Limb (tissue), 2 donors: ENCODE results near the gene MTFR1L.

ENCODE experiments used
- DNase-seq, 2 donors: peaks; one replicate each; pipeline ENCODE4 v3.0.0-alpha.2; 2016; ENCODE audit errors: extremely low spot score in 2 of 2

The MTFR1L gene

GRCh38 chr1:25861316-25862286 is 41.8 kb downstream of the MTFR1L start:
- no peak for DNase-seq

GRCh38 chr1:25862785-25863485 is 43.2 kb downstream of the MTFR1L start:
- DNase-seq: no peak

- DNase-seq: no peak
Measured at GRCh38 chr1:25863486-25864262, 43.9 kb downstream of the MTFR1L start.

DNA sequence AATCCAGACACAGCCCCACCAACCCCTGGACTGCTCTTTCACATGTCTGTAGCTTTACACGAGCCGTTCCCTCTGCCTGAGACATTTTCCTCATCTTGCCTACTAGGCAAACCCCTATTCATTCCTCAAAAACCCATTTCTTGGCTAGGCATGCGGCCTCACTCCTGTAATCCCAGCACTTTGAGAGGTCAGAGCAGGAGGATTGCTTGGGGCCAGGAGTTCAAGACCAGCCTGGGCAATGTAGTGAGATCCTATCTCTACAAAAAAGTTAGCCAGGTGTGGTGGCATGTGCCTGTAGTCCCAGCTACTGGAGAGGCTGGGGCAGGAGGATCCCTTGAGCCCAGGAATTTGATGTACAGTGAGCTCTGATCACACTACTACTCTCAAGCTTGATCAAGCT is 44.7 kb downstream of the MTFR1L start:
- no peak for DNase-seq

DNA sequence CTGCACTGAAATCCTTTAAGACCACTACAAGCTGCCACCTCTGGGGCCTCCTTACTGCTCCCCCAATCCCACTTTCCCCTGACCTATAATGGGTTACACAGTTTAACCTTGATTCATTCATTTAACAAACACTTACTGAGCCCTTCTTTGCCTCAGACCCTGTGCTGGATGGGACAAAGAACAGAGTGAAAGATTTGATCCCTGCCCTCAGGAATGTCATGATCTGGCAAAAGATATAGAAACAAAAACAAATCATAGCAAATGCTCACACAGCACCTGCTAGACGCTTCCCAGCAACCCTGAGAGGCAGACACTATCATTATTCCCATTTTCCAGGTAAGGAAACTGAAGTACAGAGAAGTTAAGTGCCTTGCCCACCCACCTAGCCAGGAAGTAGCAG is 46.5 kb downstream of the MTFR1L start:
- DNase-seq: no peak

DNA sequence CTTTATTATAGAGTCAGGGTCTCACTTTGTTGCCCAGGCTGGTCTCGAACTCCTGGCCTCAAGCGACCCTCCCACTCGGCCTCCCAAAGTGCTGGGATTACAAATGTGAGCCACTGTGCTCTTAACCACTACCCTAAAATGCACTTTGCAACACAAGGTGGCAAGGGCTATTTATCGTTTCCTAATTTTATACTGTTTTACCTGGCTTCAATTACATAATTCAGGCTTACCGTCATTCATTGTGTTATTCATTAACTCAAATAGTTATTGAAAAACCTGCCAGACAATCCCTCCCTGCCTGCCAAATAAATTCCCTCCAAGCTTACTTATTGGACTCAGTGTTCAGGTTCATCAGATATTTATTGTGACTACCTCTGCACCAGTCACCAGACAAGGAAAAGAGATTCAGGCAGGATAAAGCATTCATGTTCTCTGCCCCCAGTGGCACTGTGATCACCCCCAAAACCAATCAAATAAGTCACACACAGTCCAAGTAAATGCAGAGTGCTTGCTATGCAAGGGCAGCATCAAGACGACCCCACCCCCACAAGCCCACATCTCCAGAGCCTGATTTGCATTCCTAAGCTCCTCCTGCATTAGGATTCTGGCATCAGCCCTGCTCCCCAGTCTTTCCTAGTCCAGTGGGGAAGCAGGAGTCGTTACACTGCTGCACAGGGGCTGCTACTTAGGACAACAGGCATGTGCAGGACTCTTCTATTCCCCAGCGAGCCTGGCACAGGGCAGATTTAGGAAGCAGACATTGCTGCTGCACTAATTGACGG is 47.6 kb downstream of the MTFR1L start:
- no peak for DNase-seq

DNA sequence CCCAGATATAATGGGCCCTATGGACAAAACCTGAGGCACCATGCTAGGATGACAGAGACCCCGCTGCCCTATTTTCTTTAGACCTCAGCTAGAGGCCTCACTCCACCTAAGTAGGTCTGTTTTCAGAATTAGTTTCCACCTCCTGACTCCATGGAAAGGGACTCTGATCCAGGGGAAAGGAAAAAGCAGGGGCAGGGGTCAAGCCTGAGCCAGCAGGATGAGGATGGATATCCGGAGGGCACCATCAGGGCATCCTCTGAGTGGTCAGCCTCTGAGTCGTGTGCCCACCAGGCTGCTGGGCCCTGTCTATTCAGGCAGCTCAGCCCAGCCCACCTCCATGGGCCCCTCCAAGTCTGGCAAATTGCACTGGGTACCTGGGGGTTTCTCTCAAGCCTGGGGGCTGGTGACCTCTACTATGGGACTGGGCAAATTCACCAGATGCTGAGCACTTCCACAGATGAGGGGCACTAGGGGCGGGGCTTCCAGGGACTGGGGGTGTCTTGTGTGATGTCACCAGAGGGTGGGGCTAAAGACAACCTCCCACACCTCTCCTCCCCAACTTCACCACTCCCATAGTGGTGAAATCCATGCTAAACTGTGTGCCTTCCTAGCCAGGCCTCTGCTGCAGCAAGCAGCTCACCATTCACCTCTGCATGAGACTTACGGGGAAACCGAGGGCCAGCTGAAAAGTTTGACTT is 50.3 kb downstream of the MTFR1L start:
- DNase-seq: no peak

GRCh38 chr1:25870614-25871013 is 50.9 kb downstream of the MTFR1L start:
- no peak for DNase-seq

GRCh38 chr1:25871086-25871703 is 51.4 kb downstream of the MTFR1L start:
- no peak for DNase-seq

DNA sequence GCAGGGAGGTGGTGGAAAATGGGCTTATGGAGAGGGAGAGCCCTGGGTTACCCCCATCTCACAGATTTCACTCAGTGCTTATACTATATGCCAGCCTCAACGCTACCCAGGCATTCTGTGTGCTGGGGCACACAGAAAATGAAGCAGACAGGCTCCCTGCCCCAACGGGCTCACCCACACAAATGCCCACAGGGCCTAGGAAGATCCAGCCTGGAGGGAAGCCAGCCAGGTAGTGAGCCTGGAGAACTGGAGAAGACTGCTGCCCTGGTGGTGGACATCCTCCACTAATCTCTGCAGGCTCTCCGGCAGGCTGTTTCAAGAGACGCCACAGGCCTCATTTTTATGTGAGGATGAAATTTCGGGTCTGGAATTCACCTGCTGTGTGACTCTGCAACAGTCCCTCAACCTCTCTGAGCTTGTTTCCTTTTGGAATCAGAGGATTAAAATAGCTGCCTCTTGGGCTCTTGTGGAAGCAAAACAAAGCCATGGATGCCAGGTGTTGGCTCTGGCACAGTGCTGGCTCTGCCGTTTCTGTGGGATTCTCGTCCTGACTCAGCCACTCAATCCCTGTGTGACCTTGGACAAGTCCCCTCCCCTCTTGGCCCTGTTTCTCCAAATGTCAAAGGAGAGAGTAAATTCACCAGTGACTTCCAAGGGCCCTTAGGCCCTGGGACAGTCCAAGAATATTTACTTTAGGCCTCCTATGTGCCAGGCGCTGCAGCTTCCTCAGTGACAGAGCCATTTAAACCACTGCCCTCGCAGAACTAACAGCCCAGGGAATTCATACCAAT is 52.1 kb downstream of the MTFR1L start:
- no peak for DNase-seq

GRCh38 chr1:25872713-25873112 is 53.0 kb downstream of the MTFR1L start:
- no peak for DNase-seq

DNA sequence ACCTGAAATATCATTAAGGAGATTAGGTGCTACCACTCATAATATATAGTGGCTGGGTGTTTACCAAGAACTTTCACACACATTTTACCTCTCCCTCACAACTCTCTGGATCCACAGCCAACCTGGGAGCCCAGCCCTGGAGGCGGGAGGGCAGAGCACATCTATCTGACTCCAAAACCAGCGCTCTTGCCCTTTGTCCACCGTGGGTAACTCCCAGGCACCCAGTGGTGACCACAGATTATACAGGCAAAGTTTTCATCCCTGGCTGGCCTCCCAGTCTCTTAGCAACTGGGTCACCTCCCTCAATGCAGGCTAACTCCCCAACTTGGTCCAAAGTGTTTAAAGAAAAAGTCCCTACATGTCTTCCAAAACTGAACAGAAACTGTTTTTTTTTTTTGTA is 53.4 kb downstream of the MTFR1L start:
- no peak for DNase-seq

DNA sequence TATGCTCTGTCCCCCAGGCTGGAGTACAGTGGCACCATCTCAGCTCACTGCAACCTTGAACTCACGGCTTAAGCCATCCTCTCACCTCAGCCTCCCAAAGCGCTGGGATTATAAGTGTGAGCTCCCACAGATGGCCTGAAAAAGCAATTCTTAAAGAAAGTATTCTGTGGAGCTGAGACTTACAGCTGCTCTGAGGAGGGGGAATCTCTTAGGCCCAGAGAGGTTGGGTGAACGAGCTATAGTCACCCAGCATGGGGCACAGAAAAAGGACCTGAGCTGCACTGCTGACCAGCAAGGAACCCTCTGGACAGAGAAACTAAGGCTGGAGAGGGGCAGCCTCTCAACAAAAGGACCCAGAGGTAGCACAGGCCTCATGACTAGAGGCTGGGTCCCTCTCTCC is 54.5 kb downstream of the MTFR1L start:
- no peak for DNase-seq

GRCh38 chr1:25874635-25875153 is 54.9 kb downstream of the MTFR1L start:
- no peak for DNase-seq

DNA sequence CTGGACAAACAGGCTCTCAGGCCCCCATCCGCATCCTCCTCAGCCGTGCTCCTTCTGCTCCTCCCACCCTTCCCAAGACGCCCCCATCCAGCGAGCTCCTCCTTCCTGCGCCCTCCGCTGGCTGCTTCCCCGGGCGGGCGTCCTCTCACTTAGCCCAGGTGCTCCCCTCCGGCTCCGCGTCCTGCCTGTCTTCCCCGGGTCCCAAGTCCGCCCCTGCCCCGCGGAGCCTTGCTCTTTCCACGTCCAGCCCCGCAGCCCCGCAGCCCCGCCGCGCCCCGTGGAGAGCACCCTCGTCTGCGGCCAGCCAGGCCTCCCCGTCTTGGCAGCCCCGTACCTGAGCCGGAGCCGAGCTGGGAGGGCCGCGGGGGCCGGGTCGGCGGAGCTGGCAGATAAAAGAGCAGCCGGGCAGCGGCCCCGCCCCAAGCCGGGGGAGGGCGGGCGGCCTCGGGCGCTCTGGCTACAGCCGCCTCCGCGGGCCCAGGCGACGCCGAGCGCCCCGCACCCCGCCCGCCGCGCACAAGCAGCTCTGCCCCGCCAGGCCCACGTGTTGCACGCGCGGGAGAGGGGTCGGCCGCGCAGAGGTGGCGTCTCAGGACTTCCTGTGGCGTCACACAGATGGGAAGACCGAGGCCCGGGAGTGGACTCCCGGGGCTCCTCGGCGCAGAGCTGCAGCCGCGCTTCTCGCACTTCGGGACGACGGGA is 55.6 kb downstream of the MTFR1L start, which contains the start of gene PAQR7:
Gene PAQR7, minus strand, starts transcription at position 555 of the 702 bp plus-strand sequence. CDS start 11,869 bp downstream, outside the sequence.
- DNase-seq: peak; percentile 57 to 84

DNA sequence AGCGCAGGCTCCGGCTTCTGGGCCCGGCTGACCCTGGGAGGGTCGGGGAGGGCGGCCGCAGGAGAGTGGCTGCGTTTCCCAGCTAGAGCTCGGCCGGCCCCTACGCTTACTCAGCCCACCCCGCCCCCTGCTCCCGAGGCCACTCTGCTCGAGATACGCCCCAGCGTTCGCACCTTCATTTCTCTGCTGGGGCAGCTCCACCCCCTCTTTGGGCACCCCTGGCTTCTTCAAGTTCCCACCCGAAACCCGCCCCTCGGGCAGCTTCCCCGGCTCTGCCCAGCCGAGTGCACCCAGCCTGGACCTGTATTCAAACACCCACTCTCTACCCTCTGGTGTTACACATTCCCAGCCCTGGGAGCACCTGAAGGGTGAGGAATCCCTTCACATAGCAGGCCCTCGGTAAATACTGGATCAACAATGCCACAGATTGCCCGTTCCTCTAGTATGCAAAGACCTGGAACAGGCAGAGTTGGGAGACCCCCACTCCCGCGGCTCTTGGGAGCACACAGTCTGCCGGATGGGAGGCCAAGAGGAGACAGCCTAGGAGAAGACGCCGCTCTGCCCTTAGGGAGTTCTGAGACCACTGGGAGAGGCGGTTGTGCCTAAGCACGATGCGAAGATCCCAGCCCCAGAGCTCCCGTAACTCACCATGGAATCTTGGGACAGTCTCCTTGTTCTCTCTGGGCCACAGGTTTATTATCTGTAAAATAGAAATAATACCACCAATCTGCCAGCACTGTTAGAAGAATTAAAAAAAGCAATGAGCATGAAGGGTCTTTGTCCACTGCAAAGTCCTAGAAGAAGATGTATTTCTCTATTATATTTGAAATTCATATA is 56.3 kb downstream of the MTFR1L start:
- no peak for DNase-seq

GRCh38 chr1:25876693-25877077 is 56.9 kb downstream of the MTFR1L start:
- no peak for DNase-seq
